ENCODE measurements around the gene ABCA4.

ABCA4 gene

GRCh38 chr1:94029130-94029993, 91.6 kb downstream of the ABCA4 start:
- TF ChIP-seq POU6F1 (CRISPR knock-in tag; IDR thresholded peaks at IDR 0.05; ENCODE audit: borderline replicate concordance, low read depth) (no peak), ZNF8 (CRISPR knock-in tag; IDR thresholded peaks at IDR 0.05) (no peak)
- ATAC-seq, result no peak

- TF ChIP-seq ARNTL (CRISPR knock-in tag; IDR thresholded peaks at IDR 0.05; ENCODE audit: borderline replicate concordance, low read depth), result no peak
- TF ChIP-seq ZNF70 (CRISPR knock-in tag; IDR thresholded peaks at IDR 0.05), result no peak
- TF ChIP-seq ZNF565 (CRISPR knock-in tag; conservative IDR thresholded peaks at IDR 0.05; ENCODE audit: low read depth), result no peak
- TF ChIP-seq TCF4 (CRISPR knock-in tag; IDR thresholded peaks at IDR 0.05; ENCODE audit: borderline replicate concordance), result no peak
- TF ChIP-seq RARB (CRISPR knock-in tag; IDR thresholded peaks at IDR 0.05), result no peak
- no peak for TF ChIP-seq TSHZ2 (CRISPR knock-in tag; IDR thresholded peaks at IDR 0.05)
- no peak for TF ChIP-seq GLIS3 (CRISPR knock-in tag; IDR thresholded peaks at IDR 0.05)
- no peak for TF ChIP-seq OSR1 (CRISPR knock-in tag; IDR thresholded peaks at IDR 0.05)
- no peak for TF ChIP-seq CSDC2 (CRISPR knock-in tag; IDR thresholded peaks at IDR 0.05)
These were observed 93.0 kb downstream of the ABCA4 start for GRCh38 chr1:94027721-94028515.

DNA sequence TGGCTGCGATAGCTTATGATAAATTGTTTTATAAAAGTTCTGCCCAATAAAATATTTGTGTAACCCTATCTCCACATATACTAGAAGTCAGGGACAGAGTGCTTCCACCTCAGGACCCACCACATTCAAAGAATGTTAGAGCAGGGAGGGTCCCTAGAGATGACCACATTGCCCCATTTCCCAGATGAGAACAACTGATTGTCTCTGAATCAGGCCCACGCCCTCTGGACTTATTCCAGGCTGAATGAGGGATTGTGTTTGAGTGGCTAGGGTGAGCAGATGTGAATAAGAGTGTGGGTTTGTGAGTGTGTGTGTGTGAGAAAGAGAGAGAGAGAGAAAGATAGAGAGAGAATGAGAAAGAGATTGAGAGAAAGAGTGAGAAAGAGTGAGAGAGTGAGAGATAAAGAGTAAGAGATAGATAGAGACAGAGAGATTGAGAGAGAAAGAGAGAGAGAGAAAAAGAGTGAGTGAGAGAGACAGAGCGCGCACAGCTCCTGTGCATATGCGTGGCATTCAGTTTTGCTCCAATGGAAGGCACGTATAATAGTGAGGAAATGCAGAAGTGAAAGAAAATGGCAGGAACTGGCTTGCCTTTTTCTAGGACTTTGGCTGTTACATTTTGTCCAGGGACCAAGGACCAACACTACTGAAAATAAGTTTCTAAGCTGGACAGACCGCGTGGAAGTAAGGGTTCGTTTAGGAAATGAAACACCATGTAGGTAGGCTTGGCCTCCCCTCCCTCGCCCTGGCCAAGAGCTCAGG, 94.1 kb downstream of the ABCA4 start:
- TF ChIP-seq ARNTL (CRISPR knock-in tag; IDR thresholded peaks at IDR 0.05; ENCODE audit: borderline replicate concordance, low read depth), result no peak
- TF ChIP-seq ZNF565 (CRISPR knock-in tag; conservative IDR thresholded peaks at IDR 0.05; ENCODE audit: low read depth), result no peak
- TF ChIP-seq ZFP3 (CRISPR knock-in tag; IDR thresholded peaks at IDR 0.05), result no peak
- no peak for TF ChIP-seq ZNF8 (CRISPR knock-in tag; IDR thresholded peaks at IDR 0.05)
- no peak for TF ChIP-seq ZNF70 (CRISPR knock-in tag; IDR thresholded peaks at IDR 0.05)
- TF ChIP-seq OSR1 (CRISPR knock-in tag; IDR thresholded peaks at IDR 0.05), result no peak
- TF ChIP-seq BACH2 (CRISPR knock-in tag; IDR thresholded peaks at IDR 0.05; ENCODE audit: borderline replicate concordance), result no peak
- no peak for TF ChIP-seq PPARA (CRISPR knock-in tag; IDR thresholded peaks at IDR 0.05; ENCODE audit: borderline replicate concordance)
- TF ChIP-seq TCF4 (CRISPR knock-in tag; IDR thresholded peaks at IDR 0.05; ENCODE audit: borderline replicate concordance), result no peak
- TF ChIP-seq TSHZ2 (CRISPR knock-in tag; IDR thresholded peaks at IDR 0.05), result no peak
- TF ChIP-seq PATZ1 (CRISPR knock-in tag; IDR thresholded peaks at IDR 0.05; ENCODE audit: borderline replicate concordance), result no peak
- TF ChIP-seq CREB5 (CRISPR knock-in tag; IDR thresholded peaks at IDR 0.05; ENCODE audit: low read depth), result no peak
- no peak for TF ChIP-seq CSRNP3 (CRISPR knock-in tag; IDR thresholded peaks at IDR 0.05)

More at GRCh38 chr1:94027721-94028515, 93.0 kb downstream of the ABCA4 start:
- ATAC-seq, result no peak

More for the DNA sequence above, 94.1 kb downstream of the ABCA4 start:
- no peak for ATAC-seq

Measured in SK-N-SH treated with all-trans-retinoic acid at 6 μM for 48 hours (cell line).